Right atrium auricular region (tissue), 2 donors: ENCODE data around the gene KCNH5. TPM values are rescaled to one million over a fixed set of nuclear protein-coding genes. Genes with fewer than 3 reads are reported as not detected.

ENCODE experiments used
- DNase-seq: peaks from one replicate; pipeline ENCODE4 v3.0.0-alpha.2; 2019; ENCODE audit warnings: low spot score
- H3K27ac ChIP-seq, 2 donors: fragments of 200-600 bp; sonication (generic); 1 replicate in 1 of 2; 2 replicates in 1 of 2; pipeline ENCODE4 v1.5.1; 2016 to 2019
- H3K27me3 ChIP-seq, 2 donors: fragments of 200-600 bp; sonication (generic); one replicate each; pipeline versions ENCODE4 v1.5.1 to v1.6.0; 2017 to 2019
- H3K36me3 ChIP-seq: fragments of 200-600 bp; sonication (generic); one replicate; pipeline ENCODE4 v1.5.1; 2016
- H3K4me1 ChIP-seq, 2 donors: fragments of 200-600 bp; sonication (generic); one replicate each; pipeline versions ENCODE4 v1.5.1 to v1.6.0; 2017 to 2019
- H3K4me3 ChIP-seq, 2 donors: fragments of 200-600 bp; sonication (generic); 1 replicate in 1 of 2; 2 replicates in 1 of 2; pipeline ENCODE4 v1.5.1; 2017 to 2019; ENCODE audit warnings: mild to moderate bottlenecking in 1 of 2, moderate library complexity in 1 of 2
- H3K9me3 ChIP-seq, 2 donors: fragments of 200-600 bp; sonication (generic); one replicate each; pipeline ENCODE4 v1.5.1; 2019
- total RNA-seq, 2 donors: library from RNA; depleted of rRNA; stranded (reverse); fragments of >200 nt; gene quantifications; one replicate each; pipeline ENCODE4 v1.1.0, GENCODE V29; 2016
- TF ChIP-seq, protein P1 (sequence below), 2 donors: fragments of 200-600 bp; sonication (generic); IDR thresholded peaks; one replicate each; pipeline ENCODE4 v1.5.1; 2019; ENCODE audit warnings: antibody characterized with exemption in 2 of 2

Gene KCNH5
- total RNA-seq = 1 to 10 TPM in 1 of 2 donors, not detected in 1; 1.3 TPM

DNA sequence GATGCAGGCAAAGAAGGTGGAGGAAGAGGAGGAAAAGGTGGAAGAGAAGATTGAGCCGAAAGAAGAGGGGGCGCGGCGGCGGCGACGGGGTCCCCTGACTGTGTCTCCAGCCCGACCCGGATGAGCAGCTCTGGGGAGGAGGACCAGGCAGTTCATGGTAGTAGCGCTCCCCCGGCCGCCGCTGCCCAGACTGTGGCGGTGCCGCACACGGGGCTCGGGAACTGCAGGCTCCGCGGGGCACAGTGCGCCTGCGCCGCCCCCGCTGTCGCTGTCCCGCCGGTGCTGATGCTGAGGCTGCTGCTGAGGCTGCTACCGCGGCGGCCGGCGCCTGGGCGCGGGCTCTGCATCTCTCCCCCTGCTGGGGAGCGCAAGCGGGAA lies at the start of gene KCNH5:
Gene KCNH5, minus strand, starts transcription at position 225 of the 378 bp plus-strand sequence. CDS start 272 bp downstream, outside the sequence.
- TF ChIP-seq, protein P1, sequence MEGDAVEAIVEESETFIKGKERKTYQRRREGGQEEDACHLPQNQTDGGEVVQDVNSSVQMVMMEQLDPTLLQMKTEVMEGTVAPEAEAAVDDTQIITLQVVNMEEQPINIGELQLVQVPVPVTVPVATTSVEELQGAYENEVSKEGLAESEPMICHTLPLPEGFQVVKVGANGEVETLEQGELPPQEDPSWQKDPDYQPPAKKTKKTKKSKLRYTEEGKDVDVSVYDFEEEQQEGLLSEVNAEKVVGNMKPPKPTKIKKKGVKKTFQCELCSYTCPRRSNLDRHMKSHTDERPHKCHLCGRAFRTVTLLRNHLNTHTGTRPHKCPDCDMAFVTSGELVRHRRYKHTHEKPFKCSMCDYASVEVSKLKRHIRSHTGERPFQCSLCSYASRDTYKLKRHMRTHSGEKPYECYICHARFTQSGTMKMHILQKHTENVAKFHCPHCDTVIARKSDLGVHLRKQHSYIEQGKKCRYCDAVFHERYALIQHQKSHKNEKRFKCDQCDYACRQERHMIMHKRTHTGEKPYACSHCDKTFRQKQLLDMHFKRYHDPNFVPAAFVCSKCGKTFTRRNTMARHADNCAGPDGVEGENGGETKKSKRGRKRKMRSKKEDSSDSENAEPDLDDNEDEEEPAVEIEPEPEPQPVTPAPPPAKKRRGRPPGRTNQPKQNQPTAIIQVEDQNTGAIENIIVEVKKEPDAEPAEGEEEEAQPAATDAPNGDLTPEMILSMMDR (IDR thresholded peaks at IDR 0.05) = no peak

GRCh38 chr14:63091394-63091996 lies 46.2 kb upstream of the KCNH5 start:
- H3K36me3 ChIP-seq = no peaks in the 10 kb centered on the region
- H3K4me1 ChIP-seq = no peaks in the 10 kb centered on the region
- H3K4me3 ChIP-seq = no peak overlapping the region
- no peak for DNase-seq
- H3K9me3 ChIP-seq = no peaks in the 10 kb centered on the region
- TF ChIP-seq, protein P1 (IDR thresholded peaks at IDR 0.05) = no peak
- H3K27me3 ChIP-seq = no peaks in the 10 kb centered on the region
- H3K27ac ChIP-seq = no peak overlapping the region

More for the DNA sequence above, at the start of gene KCNH5:
- DNase-seq = no peak
- Histone ChIP-seq H3K27me3 (peaks cover 0 to 27% of the 10 kb centered on the region in 2 donors), H3K4me1 (peaks cover 0 to 15% of the 10 kb centered on the region in 2 donors), H3K27ac (no peak within 1 kb of the TSS), H3K9me3 (no peaks in the 10 kb centered on the region), H3K36me3 (no peaks in the 10 kb centered on the region), H3K4me3 (peak within 1 kb of the TSS in 1 of 2 donors; percentile 40)

GRCh38 chr14:63088865-63089264 lies 43.6 kb upstream of the KCNH5 start:
- Histone ChIP-seq H3K4me3 (no peak overlapping the region), H3K9me3 (no peaks in the 10 kb centered on the region), H3K4me1 (no peaks in the 10 kb centered on the region), H3K27me3 (no peaks in the 10 kb centered on the region), H3K27ac (no peak overlapping the region), H3K36me3 (no peaks in the 10 kb centered on the region)
- TF ChIP-seq, protein P1 (IDR thresholded peaks at IDR 0.05) = no peak
- DNase-seq = no peak

DNA sequence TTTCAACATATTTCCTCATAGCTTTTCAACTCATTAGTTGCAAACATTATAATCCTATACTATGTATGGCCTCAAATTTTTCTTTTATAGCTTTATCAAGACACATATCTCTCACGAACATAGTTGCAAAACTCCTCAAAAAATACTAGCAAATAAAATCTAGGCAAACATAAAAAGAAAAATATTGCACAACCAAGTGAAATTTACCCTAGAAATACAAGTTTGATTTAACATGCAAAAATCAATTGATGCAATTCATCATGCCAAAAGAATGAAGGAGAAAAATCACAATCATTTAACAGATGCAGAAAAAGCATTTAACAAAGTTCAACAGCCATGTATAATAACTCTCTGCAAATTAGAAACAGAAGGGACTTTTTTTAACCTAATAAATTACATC lies 33.3 kb upstream of the KCNH5 start:
- no peak overlapping the region for H3K27ac ChIP-seq
- TF ChIP-seq, protein P1 (IDR thresholded peaks at IDR 0.05) = no peak
- no peaks in the 10 kb centered on the region for H3K27me3 ChIP-seq
- no peak for DNase-seq
- H3K4me1 ChIP-seq = no peaks in the 10 kb centered on the region
- H3K36me3 ChIP-seq = no peaks in the 10 kb centered on the region
- peaks cover 0 to 9% of the 10 kb centered on the region in 2 donors for H3K9me3 ChIP-seq
- no peak overlapping the region for H3K4me3 ChIP-seq

DNA sequence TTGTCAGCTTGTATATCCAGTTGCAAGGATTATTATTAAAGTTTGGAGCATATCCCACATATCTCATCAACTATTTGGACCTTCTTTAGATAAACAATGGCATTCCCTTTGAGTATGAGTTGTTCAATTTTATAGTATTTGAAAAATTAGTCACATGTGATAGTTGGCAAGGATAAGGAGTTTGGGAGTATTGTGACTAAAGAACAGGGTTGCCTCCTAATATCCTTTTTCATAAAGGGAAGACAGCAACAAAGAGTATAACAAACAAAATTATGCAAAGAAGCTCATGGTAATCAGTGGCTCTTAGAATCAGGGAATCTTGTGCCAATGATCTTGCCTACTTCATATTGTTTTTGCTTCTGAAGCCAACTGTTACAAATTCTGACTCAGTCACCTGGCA lies 31.2 kb upstream of the KCNH5 start:
- no peaks in the 10 kb centered on the region for H3K27me3 ChIP-seq
- TF ChIP-seq, protein P1 (IDR thresholded peaks at IDR 0.05) = no peak
- no peak for DNase-seq

GRCh38 chr14:63055631-63056030 lies 10.4 kb upstream of the KCNH5 start:
- TF ChIP-seq, protein P1 (IDR thresholded peaks at IDR 0.05) = no peak
- Histone ChIP-seq H3K4me3 (no peak overlapping the region), H3K27me3 (no peaks in the 10 kb centered on the region), H3K9me3 (peaks cover 0 to 2% of the 10 kb centered on the region in 2 donors), H3K4me1 (no peaks in the 10 kb centered on the region), H3K36me3 (no peaks in the 10 kb centered on the region), H3K27ac (no peak overlapping the region)
- no peak for DNase-seq

More for the DNA sequence above, 31.2 kb upstream of the KCNH5 start:
- no peak overlapping the region for H3K4me3 ChIP-seq
- no peak overlapping the region for H3K27ac ChIP-seq
- no peaks in the 10 kb centered on the region for H3K36me3 ChIP-seq
- peaks cover 0 to 1% of the 10 kb centered on the region in 2 donors for H3K9me3 ChIP-seq
- H3K4me1 ChIP-seq = no peaks in the 10 kb centered on the region
